ENCODE measurements around the gene TTL. TPM values are rescaled to one million over a fixed set of nuclear protein-coding genes. Genes with fewer than 3 reads are reported as not detected.

Gene TTL
- polyA plus RNA-seq, 1 experiment: 26.6 TPM

DNA sequence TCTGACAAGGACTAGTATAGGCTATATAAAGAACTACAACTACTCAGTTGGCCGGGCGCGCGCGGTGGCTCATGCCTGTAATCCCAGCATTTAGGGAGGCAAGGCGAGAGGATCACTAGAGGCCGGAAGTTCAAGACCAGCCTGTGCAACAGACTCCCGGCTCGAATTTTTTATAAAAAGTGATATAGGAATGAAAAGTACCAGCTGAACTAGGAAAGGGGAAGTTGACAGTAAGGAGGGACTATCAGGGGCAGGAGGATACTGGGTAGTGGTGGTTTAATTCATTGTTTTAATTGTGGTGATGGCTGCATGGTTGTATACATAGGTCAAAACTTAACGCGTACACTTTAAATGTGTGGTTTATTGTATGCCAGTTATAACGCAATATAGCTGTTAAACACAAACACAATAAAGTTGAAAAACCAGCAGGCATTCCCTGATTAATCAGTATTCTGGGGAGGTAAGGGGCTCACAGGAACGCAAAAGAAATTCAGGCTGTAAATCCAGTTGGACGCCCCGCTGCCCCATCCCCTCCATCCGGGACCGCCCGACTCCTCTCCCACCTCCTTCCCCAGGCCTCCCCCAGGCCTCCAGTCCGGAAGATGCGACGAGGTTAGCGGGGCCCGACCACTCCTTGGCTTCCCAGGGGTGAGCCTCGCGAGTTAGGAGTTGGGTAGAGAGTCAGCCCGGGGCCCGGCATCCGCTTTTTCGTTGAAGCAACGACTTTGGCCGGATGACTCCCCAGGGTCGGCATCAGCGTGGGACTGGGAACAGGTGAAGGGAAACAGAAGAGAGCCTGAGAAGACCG is 59.6 kb downstream of the TTL start:
- H3K27me3 ChIP-seq (ENCODE audit: control insufficient read depth, insufficient read depth, low read length): no peaks in the 10 kb centered on the region
- H3K9me3 ChIP-seq (ENCODE audit: control insufficient read depth, insufficient read depth, low read length): no peaks in the 10 kb centered on the region
- H3K4me3 ChIP-seq (ENCODE audit: low read depth, low read length): peak overlapping the region; percentile 96
- no peak for DNase-seq (ENCODE audit: low read depth, low spot score)
- ChIA-PET CTCF (interaction anchor here (0.9 kb wide), 1 partner anchor 60 kb away, joined by 3 read pairs; no protein-coding TSS in a partner anchor), POLR2A (no interaction called here)
- TF ChIP-seq, protein P1, sequence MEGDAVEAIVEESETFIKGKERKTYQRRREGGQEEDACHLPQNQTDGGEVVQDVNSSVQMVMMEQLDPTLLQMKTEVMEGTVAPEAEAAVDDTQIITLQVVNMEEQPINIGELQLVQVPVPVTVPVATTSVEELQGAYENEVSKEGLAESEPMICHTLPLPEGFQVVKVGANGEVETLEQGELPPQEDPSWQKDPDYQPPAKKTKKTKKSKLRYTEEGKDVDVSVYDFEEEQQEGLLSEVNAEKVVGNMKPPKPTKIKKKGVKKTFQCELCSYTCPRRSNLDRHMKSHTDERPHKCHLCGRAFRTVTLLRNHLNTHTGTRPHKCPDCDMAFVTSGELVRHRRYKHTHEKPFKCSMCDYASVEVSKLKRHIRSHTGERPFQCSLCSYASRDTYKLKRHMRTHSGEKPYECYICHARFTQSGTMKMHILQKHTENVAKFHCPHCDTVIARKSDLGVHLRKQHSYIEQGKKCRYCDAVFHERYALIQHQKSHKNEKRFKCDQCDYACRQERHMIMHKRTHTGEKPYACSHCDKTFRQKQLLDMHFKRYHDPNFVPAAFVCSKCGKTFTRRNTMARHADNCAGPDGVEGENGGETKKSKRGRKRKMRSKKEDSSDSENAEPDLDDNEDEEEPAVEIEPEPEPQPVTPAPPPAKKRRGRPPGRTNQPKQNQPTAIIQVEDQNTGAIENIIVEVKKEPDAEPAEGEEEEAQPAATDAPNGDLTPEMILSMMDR (IDR thresholded peaks at IDR 0.05; ENCODE audit: low read depth, low read length): no peak
- H3K27ac ChIP-seq (ENCODE audit: low read depth, low read length): peak overlapping the region; percentile 90

DNA sequence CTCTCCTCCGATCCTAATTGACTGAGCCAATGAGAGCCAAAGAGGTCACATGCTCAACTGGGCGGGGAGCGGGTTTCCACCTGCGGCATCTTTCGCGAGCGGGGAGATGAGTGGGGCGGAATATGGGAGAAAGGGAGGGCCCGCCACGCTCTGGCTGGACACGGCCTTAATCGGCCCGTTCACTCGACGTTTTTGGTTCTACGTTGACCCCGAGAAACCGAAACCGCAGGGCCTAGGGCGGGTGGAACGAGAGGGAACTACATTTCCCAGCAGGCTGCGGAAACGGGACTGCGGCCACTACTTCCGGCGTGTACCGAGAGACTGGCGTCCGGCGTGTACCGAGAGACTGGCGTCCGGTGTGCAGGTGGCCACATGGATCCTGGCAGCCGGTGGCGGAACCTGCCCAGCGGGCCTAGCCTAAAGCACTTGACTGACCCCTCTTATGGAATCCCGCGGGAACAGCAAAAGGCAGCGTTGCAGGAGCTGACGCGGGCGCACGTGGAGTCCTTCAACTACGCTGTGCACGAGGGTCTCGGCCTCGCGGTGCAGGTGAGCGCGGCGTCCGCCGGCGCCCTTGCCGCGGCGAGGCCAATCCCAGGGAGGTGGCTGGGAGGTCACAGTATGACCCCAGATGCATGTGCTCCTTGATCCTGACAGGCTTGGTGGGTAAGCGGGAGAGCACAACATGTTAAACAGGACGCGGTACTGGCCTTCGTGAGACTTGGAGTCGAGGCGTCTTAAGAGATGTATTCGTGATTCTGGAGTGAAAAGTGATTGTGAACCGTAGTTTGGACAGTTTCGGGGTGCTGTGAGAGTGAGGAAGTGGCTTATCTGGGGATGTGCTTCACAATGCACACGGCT is 60.4 kb downstream of the TTL start, which contains the start of gene POLR1B:
Gene POLR1B (plus strand): TSS at position 343 of the 861 bp plus-strand sequence. CDS start 30 bp downstream, at position 373.
- Histone ChIP-seq H3K9me3 (ENCODE audit: control insufficient read depth, insufficient read depth, low read length) (no peaks in the 10 kb centered on the region), H3K27ac (ENCODE audit: low read depth, low read length) (peak within 1 kb of the TSS; percentile 90), H3K4me3 (ENCODE audit: low read depth, low read length) (peak within 1 kb of the TSS; percentile 96), H3K27me3 (ENCODE audit: control insufficient read depth, insufficient read depth, low read length) (no peaks in the 10 kb centered on the region)
- ChIA-PET POLR2A (no interaction called here), CTCF (no interaction called here)
- TF ChIP-seq, protein P1 (IDR thresholded peaks at IDR 0.05; ENCODE audit: low read depth, low read length): no peak
- DNase-seq (ENCODE audit: low read depth, low spot score): peak; percentile 24

DNA sequence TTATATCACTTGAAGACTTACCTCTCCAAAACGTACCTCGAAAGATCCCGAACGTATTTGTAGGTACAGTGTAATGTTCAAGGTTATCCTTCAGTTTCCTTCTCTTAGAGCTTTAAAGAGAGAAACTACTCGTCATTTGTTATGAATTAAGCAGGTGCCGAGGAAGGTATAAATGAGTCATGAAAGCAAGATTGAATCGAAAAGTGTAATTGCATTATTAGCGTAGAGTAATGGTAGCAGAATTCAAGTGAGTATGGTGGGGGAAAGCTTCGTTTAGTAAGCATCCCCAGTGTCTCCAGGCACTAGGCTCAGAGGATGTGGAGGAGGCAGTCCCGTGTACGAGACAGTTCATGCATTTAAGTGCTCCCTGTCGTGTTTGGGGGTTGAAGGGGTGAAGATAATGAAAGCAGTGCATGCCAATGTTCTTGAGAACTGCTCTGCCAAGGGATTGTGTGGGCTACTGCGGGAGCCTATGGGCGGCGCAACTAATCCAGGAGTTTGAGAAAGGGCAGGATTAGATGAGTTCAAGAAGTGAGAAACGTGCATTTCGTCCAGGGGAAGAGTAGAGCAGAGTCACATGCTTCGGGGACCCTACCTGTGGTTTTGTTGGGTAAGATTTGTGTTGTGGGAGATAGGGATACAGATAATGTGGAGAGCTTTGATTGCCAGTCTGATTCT is 61.2 kb downstream of the TTL start:
- Histone ChIP-seq H3K4me3 (ENCODE audit: low read depth, low read length) (peak overlapping the region; percentile 96), H3K27ac (ENCODE audit: low read depth, low read length) (no peak overlapping the region), H3K27me3 (ENCODE audit: control insufficient read depth, insufficient read depth, low read length) (no peaks in the 10 kb centered on the region), H3K9me3 (ENCODE audit: control insufficient read depth, insufficient read depth, low read length) (no peaks in the 10 kb centered on the region)
- TF ChIP-seq, protein P1 (IDR thresholded peaks at IDR 0.05; ENCODE audit: low read depth, low read length): no peak
- POLR2A ChIA-PET: no interaction called here
- CTCF ChIA-PET: interaction anchor here (1.2 kb wide), 1 partner anchor 9 kb away, joined by 4 read pairs; no protein-coding TSS in a partner anchor
- no peak for DNase-seq (ENCODE audit: low read depth, low spot score)

DNA sequence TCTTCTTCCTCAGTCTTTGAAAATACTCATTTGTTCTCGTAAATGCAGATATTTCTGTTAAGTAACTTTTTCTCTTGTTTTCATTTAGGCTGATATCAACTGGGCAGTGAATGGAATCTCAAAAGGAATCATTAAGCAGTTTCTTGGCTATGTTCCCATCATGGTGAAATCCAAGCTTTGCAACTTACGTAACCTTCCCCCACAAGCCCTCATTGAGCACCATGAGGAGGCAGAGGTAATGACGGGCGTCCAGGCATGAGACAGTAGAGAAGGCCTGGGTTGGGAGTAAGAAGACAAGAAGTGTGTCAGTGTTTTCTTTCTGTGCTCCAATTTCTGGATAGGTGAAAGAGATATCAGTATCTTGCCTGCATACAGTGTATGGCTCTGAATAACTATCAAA is 65.4 kb downstream of the TTL start:
- Histone ChIP-seq H3K27ac (ENCODE audit: low read depth, low read length) (no peak overlapping the region), H3K27me3 (ENCODE audit: control insufficient read depth, insufficient read depth, low read length) (no peaks in the 10 kb centered on the region), H3K4me3 (ENCODE audit: low read depth, low read length) (no peak overlapping the region), H3K9me3 (ENCODE audit: control insufficient read depth, insufficient read depth, low read length) (no peaks in the 10 kb centered on the region)
- CTCF ChIA-PET: interaction anchor here (0.6 kb wide), 1 partner anchor 55 kb away, joined by 3 read pairs; no protein-coding TSS in a partner anchor
- POLR2A ChIA-PET: no interaction called here
- TF ChIP-seq, protein P1 (IDR thresholded peaks at IDR 0.05; ENCODE audit: low read depth, low read length): no peak
- peak; percentile 32 for DNase-seq (ENCODE audit: low read depth, low spot score)

Measured in AG04450 (cell line).